Measurements from ENCODE around the gene ULK4.

The ULK4 gene

GRCh38 chr3:41975416-41976103 lies 13.7 kb upstream of the ULK4 start:
- Histone ChIP-seq H3K9me2 (replicated peaks; ENCODE audit: insufficient read depth, low read length) (no peaks in the 10 kb centered on the region), H3K27me3 (ENCODE audit: low read length) (no peaks in the 10 kb centered on the region), H3F3A (ENCODE audit: insufficient read depth) (no peaks in the 10 kb centered on the region), H3K4me2 (ENCODE audit: low read depth, low read length, poor library complexity, severe bottlenecking) (no peak overlapping the region), H3K9me3 (ENCODE audit: insufficient read depth, low read length) (no peaks in the 10 kb centered on the region), H3K4me3 (ENCODE audit: insufficient read depth, low read length, poor library complexity, severe bottlenecking) (no peak overlapping the region), H4K20me1 (ENCODE audit: low read depth, low read length) (no peaks in the 10 kb centered on the region), H3K27ac (ENCODE audit: low read depth, low read length) (no peak overlapping the region), H2AFZ (ENCODE audit: low read depth, low read length, severe bottlenecking) (no peak overlapping the region), H3K9ac (ENCODE audit: low read length) (no peak overlapping the region), H3K36me3 (ENCODE audit: low read length) (no peaks in the 10 kb centered on the region), H3K79me2 (ENCODE audit: insufficient read depth, low read length) (no peaks in the 10 kb centered on the region)
- TF ChIP-seq EZH2phosphoT487 (conservative IDR thresholded peaks at IDR 0.05; ENCODE audit: low read length) (no peak), CTCF (IDR thresholded peaks at IDR 0.05; ENCODE audit: insufficient read depth, low read length, poor library complexity, severe bottlenecking) (no peak)

GRCh38 chr3:41974223-41974622 lies 12.3 kb upstream of the ULK4 start:
- no peaks in the 10 kb centered on the region for H3K79me2 ChIP-seq (ENCODE audit: insufficient read depth, low read length)
- no peak overlapping the region for H3K4me3 ChIP-seq (ENCODE audit: insufficient read depth, low read length, poor library complexity, severe bottlenecking)
- no peaks in the 10 kb centered on the region for H3K9me3 ChIP-seq (ENCODE audit: insufficient read depth, low read length)
- no peak overlapping the region for H3K27ac ChIP-seq (ENCODE audit: low read depth, low read length)
- H3K27me3 ChIP-seq (ENCODE audit: low read length): no peaks in the 10 kb centered on the region
- H3K9ac ChIP-seq (ENCODE audit: low read length): no peak overlapping the region
- H3K9me2 ChIP-seq (replicated peaks; ENCODE audit: insufficient read depth, low read length): no peaks in the 10 kb centered on the region
- TF ChIP-seq EZH2phosphoT487 (conservative IDR thresholded peaks at IDR 0.05; ENCODE audit: low read length) (no peak), CTCF (IDR thresholded peaks at IDR 0.05; ENCODE audit: insufficient read depth, low read length, poor library complexity, severe bottlenecking) (no peak)
- no peak overlapping the region for H2AFZ ChIP-seq (ENCODE audit: low read depth, low read length, severe bottlenecking)
- H3F3A ChIP-seq (ENCODE audit: insufficient read depth): no peaks in the 10 kb centered on the region
- H3K36me3 ChIP-seq (ENCODE audit: low read length): no peaks in the 10 kb centered on the region
- H3K4me2 ChIP-seq (ENCODE audit: low read depth, low read length, poor library complexity, severe bottlenecking): no peak overlapping the region
- no peaks in the 10 kb centered on the region for H4K20me1 ChIP-seq (ENCODE audit: low read depth, low read length)

- Histone ChIP-seq H2AFZ (ENCODE audit: low read depth, low read length, severe bottlenecking) (no peak overlapping the region), H3K79me2 (ENCODE audit: insufficient read depth, low read length) (no peaks in the 10 kb centered on the region), H3K4me2 (ENCODE audit: low read depth, low read length, poor library complexity, severe bottlenecking) (no peak overlapping the region), H3K9me3 (ENCODE audit: insufficient read depth, low read length) (no peaks in the 10 kb centered on the region), H4K20me1 (ENCODE audit: low read depth, low read length) (no peaks in the 10 kb centered on the region), H3F3A (ENCODE audit: insufficient read depth) (no peaks in the 10 kb centered on the region), H3K4me3 (ENCODE audit: insufficient read depth, low read length, poor library complexity, severe bottlenecking) (no peak overlapping the region), H3K27ac (ENCODE audit: low read depth, low read length) (no peak overlapping the region), H3K9ac (ENCODE audit: low read length) (no peak overlapping the region), H3K9me2 (replicated peaks; ENCODE audit: insufficient read depth, low read length) (no peaks in the 10 kb centered on the region), H3K27me3 (ENCODE audit: low read length) (no peaks in the 10 kb centered on the region), H3K36me3 (ENCODE audit: low read length) (no peaks in the 10 kb centered on the region)
- TF ChIP-seq EZH2phosphoT487 (conservative IDR thresholded peaks at IDR 0.05; ENCODE audit: low read length) (no peak), CTCF (IDR thresholded peaks at IDR 0.05; ENCODE audit: insufficient read depth, low read length, poor library complexity, severe bottlenecking) (no peak)
Measured at GRCh38 chr3:41972802-41973201, 10.9 kb upstream of the ULK4 start.

Data from SU-DHL-6 (cell line).